Natural killer cell (primary cell): ENCODE results near the gene GFER. TPM values are rescaled to one million over a fixed set of nuclear protein-coding genes. Genes with fewer than 3 reads are reported as not detected.
"Not testable (repeated sequence)": the region's sequence is repeated elsewhere in the genome, so short reads cannot be mapped to it uniquely, and the experiment has no call there.

Experiments
- ATAC-seq, 3 donors: fragments of 150-1000 bp in 2 of 3; fragments of 200-7000 bp in 1 of 3; cut with Tn5 transposase; 1 replicate in 1 of 3; 2 replicates in 2 of 3; pipeline ENCODE4 v1.10.0; 2021; ENCODE audit warnings: mild to moderate bottlenecking in 2 of 3, moderate library complexity in 2 of 3
- DNase-seq, 2 donors: peaks; one replicate each; pipeline versions ENCODE4 v3.0.0 to v3.0.0-alpha.2; 2013 to 2021; ENCODE audit warnings: mixed read lengths in 1 of 2
- H3K27ac ChIP-seq: one replicate; pipeline ENCODE4 v1.5.1; 2013; ENCODE audit warnings: mild to moderate bottlenecking, low read length
- H3K27me3 ChIP-seq: one replicate; pipeline ENCODE4 v1.6.1; 2013; ENCODE audit warnings: low read length; ENCODE audit not compliant: control insufficient read depth, insufficient read depth
- H3K36me3 ChIP-seq: one replicate; pipeline ENCODE4 v1.6.1; 2013; ENCODE audit warnings: low read length; ENCODE audit not compliant: control insufficient read depth, insufficient read depth
- H3K4me1 ChIP-seq: one replicate; pipeline ENCODE4 v1.6.1; 2013; ENCODE audit warnings: low read length; ENCODE audit not compliant: control insufficient read depth, insufficient read depth
- H3K4me3 ChIP-seq: one replicate; pipeline ENCODE4 v1.5.1; 2013; ENCODE audit warnings: low read length
- H3K9me3 ChIP-seq: one replicate; pipeline ENCODE4 v1.6.1; 2013; ENCODE audit warnings: low read length; ENCODE audit not compliant: control insufficient read depth, insufficient read depth
- H3K27ac Mint-ChIP-seq, 2 donors: one replicate each; pipeline ENCODE4 v1.8.0; 2022; ENCODE audit warnings: mild to moderate bottlenecking in 2 of 2, mixed read lengths in 2 of 2, moderate library complexity in 1 of 2
- H3K27me3 Mint-ChIP-seq, 2 donors: one replicate each; pipeline ENCODE4 v1.8.0; 2022; ENCODE audit warnings: low read depth in 2 of 2, mixed read lengths in 2 of 2
- H3K36me3 Mint-ChIP-seq: one replicate; pipeline ENCODE4 v1.8.0; 2022; ENCODE audit warnings: mixed read lengths
- H3K4me1 Mint-ChIP-seq, 2 donors: one replicate each; pipeline ENCODE4 v1.8.0; 2022; ENCODE audit warnings: mixed read lengths in 2 of 2
- H3K4me3 Mint-ChIP-seq: one replicate; pipeline ENCODE4 v1.8.0; 2022; ENCODE audit warnings: mild to moderate bottlenecking, moderate library complexity, mixed read lengths
- H3K9me3 Mint-ChIP-seq, 2 donors: one replicate each; pipeline ENCODE4 v1.8.0; 2022; ENCODE audit warnings: mixed read lengths in 2 of 2
- WGBS: methylation state at CpG from one replicate; pipeline ENCODE4 v1.1.7; 2013; ENCODE audit warnings: missing lambda C conversion rate; ENCODE audit not compliant: insufficient coverage; 5-methylcytosine and 5-hydroxymethylcytosine counted together
- intact Hi-C: fragments of 100-400 bp; cut with micrococcal nuclease; formaldehyde crosslinking; loops from one replicate; pipeline ENCODE4 v1.14.2; 2022
- total RNA-seq, 4 donors: library from RNA; stranded (reverse); fragments of 120-200 nt in 1 of 4; gene quantifications; one replicate each; pipeline versions ENCODE4 v1.2.3 to v1.2.4, GENCODE V29; 2013 to 2022
- TF ChIP-seq, protein P1 (sequence below): fragments of 200-600 bp; IDR thresholded peaks from one replicate; pipeline ENCODE4 v1.8.0; 2022; ENCODE audit warnings: antibody characterized with exemption

The GFER gene
- total RNA-seq, 3 donors from 2014 or later (not counting 1 experiment from before 2014, with no cell fraction given) = 23.8 to 29.5 (median 24.6) TPM

DNA sequence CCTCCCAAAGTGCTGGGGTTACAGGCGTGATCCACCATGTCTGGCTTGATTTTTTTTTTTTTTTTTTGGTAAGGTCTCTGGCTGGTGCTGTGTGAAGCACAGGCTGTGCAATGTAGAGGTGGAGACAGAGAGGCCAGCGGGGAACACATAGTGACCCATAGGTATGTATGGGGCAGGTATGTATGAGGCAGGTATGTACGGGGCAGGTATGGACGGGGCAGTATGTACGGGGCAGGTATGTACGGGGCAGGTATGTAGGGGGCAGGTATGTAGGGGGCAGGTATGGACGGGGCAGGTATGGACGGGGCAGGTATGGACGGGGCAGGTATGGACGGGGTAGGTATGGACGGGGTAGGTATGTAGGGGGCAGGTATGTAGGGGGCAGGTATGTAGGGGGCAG is 34.5 kb upstream of the GFER start:
- Mint-ChIP-seq H3K4me1 (peaks cover 1 to 2% of the 10 kb centered on the region in 2 donors), H3K4me3 (no peak overlapping the region), H3K27me3 (peaks cover 0 to 3% of the 10 kb centered on the region in 2 donors), H3K9me3 (no peaks in the 10 kb centered on the region), H3K27ac (no peak overlapping the region), H3K36me3 (no peaks in the 10 kb centered on the region)
- no peak for DNase-seq
- TF ChIP-seq, protein P1, sequence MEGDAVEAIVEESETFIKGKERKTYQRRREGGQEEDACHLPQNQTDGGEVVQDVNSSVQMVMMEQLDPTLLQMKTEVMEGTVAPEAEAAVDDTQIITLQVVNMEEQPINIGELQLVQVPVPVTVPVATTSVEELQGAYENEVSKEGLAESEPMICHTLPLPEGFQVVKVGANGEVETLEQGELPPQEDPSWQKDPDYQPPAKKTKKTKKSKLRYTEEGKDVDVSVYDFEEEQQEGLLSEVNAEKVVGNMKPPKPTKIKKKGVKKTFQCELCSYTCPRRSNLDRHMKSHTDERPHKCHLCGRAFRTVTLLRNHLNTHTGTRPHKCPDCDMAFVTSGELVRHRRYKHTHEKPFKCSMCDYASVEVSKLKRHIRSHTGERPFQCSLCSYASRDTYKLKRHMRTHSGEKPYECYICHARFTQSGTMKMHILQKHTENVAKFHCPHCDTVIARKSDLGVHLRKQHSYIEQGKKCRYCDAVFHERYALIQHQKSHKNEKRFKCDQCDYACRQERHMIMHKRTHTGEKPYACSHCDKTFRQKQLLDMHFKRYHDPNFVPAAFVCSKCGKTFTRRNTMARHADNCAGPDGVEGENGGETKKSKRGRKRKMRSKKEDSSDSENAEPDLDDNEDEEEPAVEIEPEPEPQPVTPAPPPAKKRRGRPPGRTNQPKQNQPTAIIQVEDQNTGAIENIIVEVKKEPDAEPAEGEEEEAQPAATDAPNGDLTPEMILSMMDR = no peak
- no peaks in the 10 kb centered on the region for H3K4me1 ChIP-seq
- 91% methylated on average over 10 of the region's 11 CpGs for WGBS
- H3K27ac ChIP-seq = no peak overlapping the region
- ATAC-seq = no peak
- H3K9me3 ChIP-seq = no peaks in the 10 kb centered on the region
- intact Hi-C loops = no loop called here
- H3K36me3 ChIP-seq = no peaks in the 10 kb centered on the region
- no peak overlapping the region for H3K4me3 ChIP-seq
- no peaks in the 10 kb centered on the region for H3K27me3 ChIP-seq

DNA sequence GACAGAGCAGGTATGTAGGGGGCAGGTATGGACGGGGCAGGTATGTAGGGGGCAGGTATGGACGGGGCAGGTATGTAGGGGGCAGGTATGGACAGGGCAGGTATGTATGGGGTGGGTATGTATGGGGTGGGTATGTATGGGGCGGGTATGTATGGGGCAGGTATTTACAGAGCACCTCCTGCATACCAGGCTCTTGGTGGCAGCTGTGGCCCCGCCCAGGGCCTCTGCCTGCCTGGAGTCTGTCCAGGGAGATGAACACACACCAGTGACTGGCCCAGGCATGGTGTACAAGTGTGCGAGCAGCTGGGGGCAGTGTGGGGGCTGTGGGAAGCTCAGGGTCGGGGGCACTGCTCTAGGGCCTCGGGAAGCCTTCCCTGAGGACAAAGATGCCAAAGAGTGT is 33.9 kb upstream of the GFER start:
- Histone ChIP-seq H3K36me3 (no peaks in the 10 kb centered on the region), H3K27ac (no peak overlapping the region), H3K27me3 (no peaks in the 10 kb centered on the region), H3K4me1 (no peaks in the 10 kb centered on the region), H3K4me3 (no peak overlapping the region), H3K9me3 (no peaks in the 10 kb centered on the region)
- no peaks in the 10 kb centered on the region for H3K9me3 Mint-ChIP-seq
- whole genome bisulfite sequencing = 81% methylated on average over 7 of the region's 7 CpGs
- no peaks in the 10 kb centered on the region for H3K4me1 Mint-ChIP-seq
- H3K27ac Mint-ChIP-seq = no peak overlapping the region
- H3K27me3 Mint-ChIP-seq = peaks cover 0 to 3% of the 10 kb centered on the region in 2 donors
- no peak overlapping the region for H3K4me3 Mint-ChIP-seq
- DNase-seq = no peak
- TF ChIP-seq, protein P1 = no peak
- intact Hi-C loops = no loop called here
- no peaks in the 10 kb centered on the region for H3K36me3 Mint-ChIP-seq
- ATAC-seq = no peak

DNA sequence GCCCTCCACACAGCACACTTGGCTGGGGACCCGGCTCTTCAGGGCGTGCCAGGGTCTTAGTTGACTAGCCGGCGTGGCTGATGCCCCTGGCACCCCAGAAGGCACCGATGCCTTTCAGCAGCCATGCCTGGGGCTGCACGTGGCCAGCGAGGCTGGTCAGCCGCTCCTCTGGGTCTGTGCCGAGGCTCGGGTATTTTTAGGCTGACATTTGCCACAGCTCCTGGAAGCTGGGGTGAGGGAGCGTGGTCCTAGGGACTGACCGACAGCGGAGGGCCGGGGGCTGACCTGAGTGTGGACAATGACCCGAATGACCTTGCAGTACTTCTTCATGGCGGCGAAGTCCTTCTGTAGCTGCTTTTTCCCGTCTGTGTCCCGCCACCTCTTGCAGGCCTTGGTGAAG is 33.4 kb upstream of the GFER start:
- Histone ChIP-seq H3K27ac (no peak overlapping the region), H3K27me3 (no peaks in the 10 kb centered on the region), H3K4me3 (no peak overlapping the region), H3K4me1 (no peaks in the 10 kb centered on the region), H3K9me3 (no peaks in the 10 kb centered on the region), H3K36me3 (no peaks in the 10 kb centered on the region)
- intact Hi-C loops = no loop called here
- no peak overlapping the region for H3K4me3 Mint-ChIP-seq
- no peaks in the 10 kb centered on the region for H3K9me3 Mint-ChIP-seq
- DNase-seq (no peak), ATAC-seq (no peak)
- TF ChIP-seq, protein P1 = no peak
- H3K36me3 Mint-ChIP-seq = no peaks in the 10 kb centered on the region
- no peak overlapping the region for H3K27ac Mint-ChIP-seq
- H3K27me3 Mint-ChIP-seq = peaks cover 0 to 3% of the 10 kb centered on the region in 2 donors
- WGBS = 92% methylated on average over 19 of the region's 19 CpGs
- no peaks in the 10 kb centered on the region for H3K4me1 Mint-ChIP-seq

DNA sequence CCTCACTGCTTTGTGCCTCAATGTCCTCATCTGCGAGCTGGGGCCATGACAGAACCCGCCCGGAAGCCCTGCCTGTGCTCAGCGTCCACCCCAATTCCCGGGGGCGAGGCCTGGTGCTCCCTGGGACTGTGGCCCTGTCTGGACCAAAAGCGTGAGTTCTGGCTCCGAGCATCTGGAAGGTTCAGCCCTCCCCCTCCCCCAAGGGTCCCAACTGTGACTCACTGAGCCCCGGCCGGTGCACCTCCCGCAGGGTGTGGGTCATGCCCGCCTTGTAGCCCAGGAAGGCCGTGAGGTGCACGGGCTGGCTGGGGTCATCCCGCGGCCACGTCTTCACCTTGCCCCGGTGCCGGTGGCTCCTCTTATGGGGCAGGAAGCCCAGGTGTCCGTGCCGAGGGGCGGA is 30.3 kb upstream of the GFER start:
- Mint-ChIP-seq H3K4me3 (no peak overlapping the region), H3K27me3 (peaks cover 0 to 3% of the 10 kb centered on the region in 2 donors), H3K4me1 (no peaks in the 10 kb centered on the region), H3K9me3 (no peaks in the 10 kb centered on the region), H3K27ac (no peak overlapping the region), H3K36me3 (no peaks in the 10 kb centered on the region)
- H3K4me3 ChIP-seq = no peak overlapping the region
- no peaks in the 10 kb centered on the region for H3K9me3 ChIP-seq
- no peak overlapping the region for H3K27ac ChIP-seq
- H3K36me3 ChIP-seq = no peaks in the 10 kb centered on the region
- 93% methylated on average over 22 of the region's 22 CpGs for WGBS
- DNase-seq (no peak), ATAC-seq (no peak)
- H3K27me3 ChIP-seq = no peaks in the 10 kb centered on the region
- peaks cover 2% of the 10 kb centered on the region for H3K4me1 ChIP-seq
- intact Hi-C loops = no loop called here
- TF ChIP-seq, protein P1 = no peak

DNA sequence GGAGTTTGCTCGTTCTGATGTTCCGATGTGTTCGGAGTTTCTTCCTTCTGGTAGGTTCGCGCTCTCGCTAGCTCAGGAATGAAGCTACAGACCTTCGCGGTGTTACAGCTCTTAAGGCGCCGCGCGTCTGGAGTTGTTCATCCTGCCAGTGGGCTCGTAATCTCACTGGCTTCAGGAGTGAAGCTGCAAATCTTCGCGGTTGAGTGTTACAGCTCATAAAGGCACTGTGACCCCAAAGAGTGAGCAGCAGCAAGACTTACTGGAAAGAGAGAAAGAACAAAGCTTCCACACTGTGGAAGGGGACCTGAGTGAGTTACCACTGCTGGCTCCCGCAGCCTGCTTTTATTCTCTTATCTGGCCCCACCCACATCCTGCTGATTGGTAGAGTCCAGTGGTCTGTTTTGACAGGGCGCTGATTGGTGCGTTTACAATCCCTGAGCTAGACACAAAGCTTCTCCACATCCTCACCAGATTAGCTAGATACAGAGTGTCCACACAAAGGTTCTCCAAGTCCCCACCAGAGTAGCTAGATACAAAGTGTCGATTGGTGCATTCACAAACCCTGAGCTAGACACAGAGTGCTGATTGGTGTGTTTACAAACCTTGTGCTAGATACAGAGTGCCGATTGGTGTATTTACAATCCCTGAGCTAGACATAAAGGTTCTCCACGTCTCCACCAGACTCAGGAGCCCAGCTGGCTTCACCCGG is 26.4 kb upstream of the GFER start:
- H3K27me3 ChIP-seq, H3K4me3 ChIP-seq, H3K9me3 ChIP-seq, H3K9me3 Mint-ChIP-seq, H3K27ac Mint-ChIP-seq, H3K36me3 Mint-ChIP-seq, H3K27me3 Mint-ChIP-seq, intact Hi-C loops, DNase-seq, ATAC-seq, H3K27ac ChIP-seq, H3K4me3 Mint-ChIP-seq: not testable (repeated sequence)
- WGBS = 95% methylated on average over 20 of the region's 22 CpGs
- peaks cover 33% of the 10 kb centered on the region for H3K4me1 ChIP-seq
- peaks cover 11% of the 10 kb centered on the region for H3K36me3 ChIP-seq
- H3K4me1 Mint-ChIP-seq = peaks cover 13 to 19% of the 10 kb centered on the region in 2 donors
